HEK293 (cell line): Measurements from ENCODE around the gene SFXN2.

Source experiments
- CTCF ChIA-PET: fragments of 350-600 bp; formaldehyde crosslinking; extraction: SDS; loops from one replicate; lab custom pipeline; 2021; ENCODE audit warnings: antibody characterized with exemption; lab: Yijun Ruan, JAX
- POLR2A ChIA-PET: fragments of 300-600 bp; formaldehyde crosslinking; extraction: SDS; loops from one replicate; lab custom pipeline; 2020; ENCODE audit warnings: antibody characterized with exemption, inconsistent platforms; lab: Yijun Ruan, JAX
- H3K27ac ChIP-seq: fragments of 200-500 bp; sonication (Bioruptor generic); 2 replicates; pipeline ENCODE4 v1.5.1; 2014; ENCODE audit warnings: low read depth, low read length, control low read depth, inconsistent platforms; ENCODE audit errors: extremely low read depth
- H3K36me3 ChIP-seq, 2 experiments: fragments of 200-500 bp in 1 of 2; sonication (Bioruptor generic) in 1 of 2; 1 replicate in 1 of 2; 2 replicates in 1 of 2; pipeline ENCODE4 v1.5.1; 2014 to 2017; ENCODE audit warnings: inconsistent platforms in 2 of 2, low read length in 2 of 2; ENCODE audit not compliant: control insufficient read depth in 2 of 2, insufficient read depth in 1 of 2
- H3K4me1 ChIP-seq: fragments of 200-500 bp; sonication (Bioruptor generic); 2 replicates; pipeline ENCODE4 v1.5.1; 2014; ENCODE audit warnings: mild to moderate bottlenecking, low read length, inconsistent platforms; ENCODE audit not compliant: control insufficient read depth, insufficient read depth
- H3K4me3 ChIP-seq: 2 replicates; pipeline ENCODE4 v1.5.1; 2011; ENCODE audit warnings: low read depth, mild to moderate bottlenecking, control low read depth, low read length, moderate library complexity
- H3K9me3 ChIP-seq: fragments of 200-500 bp; sonication (Bioruptor generic); 2 replicates; pipeline ENCODE4 v1.5.1; 2014; ENCODE audit warnings: low read depth, low read length, inconsistent platforms; ENCODE audit not compliant: control insufficient read depth, insufficient read depth
- BCL11B ChIP-seq: fragments of 450-650 bp; formaldehyde crosslinking; IDR thresholded peaks from 2 replicates; pipeline ENCODE4 v1.5.1; 2016; ENCODE audit warnings: low read depth, missing biosample characterization, missing genetic modification characterization
- EGR2 ChIP-seq: fragments of 450-650 bp; formaldehyde crosslinking; IDR thresholded peaks from 2 replicates; pipeline ENCODE4 v1.5.1; 2016; ENCODE audit warnings: low read depth, missing biosample characterization, missing genetic modification characterization
- FEZF1 ChIP-seq: fragments of 450-650 bp; formaldehyde crosslinking; IDR thresholded peaks from 2 replicates; pipeline ENCODE4 v1.5.1; 2016; ENCODE audit warnings: missing biosample characterization, missing genetic modification characterization
- GLIS1 ChIP-seq: fragments of 450-650 bp; formaldehyde crosslinking; IDR thresholded peaks from 2 replicates; pipeline ENCODE4 v1.5.1; 2016; ENCODE audit warnings: missing biosample characterization, missing genetic modification characterization
- OSR2 ChIP-seq: fragments of 450-650 bp; formaldehyde crosslinking; IDR thresholded peaks from 2 replicates; pipeline ENCODE4 v1.5.1; 2016; ENCODE audit warnings: missing biosample characterization, missing genetic modification characterization
- PRDM4 ChIP-seq: fragments of 450-650 bp; formaldehyde crosslinking; IDR thresholded peaks from 2 replicates; pipeline ENCODE4 v1.5.1; 2017; ENCODE audit warnings: missing biosample characterization, missing genetic modification characterization
- TRIM28 ChIP-seq: IDR thresholded peaks from 2 replicates; pipeline ENCODE4 v1.6.1; 2011; ENCODE audit warnings: low read length, control low read depth, borderline replicate concordance
- YY2 ChIP-seq: fragments of 450-650 bp; formaldehyde crosslinking; IDR thresholded peaks from 2 replicates; pipeline ENCODE4 v1.5.1; 2016; ENCODE audit warnings: missing biosample characterization, missing genetic modification characterization
- ZBTB10 ChIP-seq: fragments of 450-650 bp; formaldehyde crosslinking; IDR thresholded peaks from 2 replicates; pipeline ENCODE4 v1.5.1; 2016; ENCODE audit warnings: missing biosample characterization, missing genetic modification characterization
- ZFP3 ChIP-seq: fragments of 450-650 bp; formaldehyde crosslinking; IDR thresholded peaks from 2 replicates; pipeline ENCODE4 v1.5.1; 2016; ENCODE audit warnings: low read depth, missing biosample characterization, missing genetic modification characterization
- ZNF148 ChIP-seq: fragments of 450-650 bp; formaldehyde crosslinking; IDR thresholded peaks from 2 replicates; pipeline ENCODE4 v1.5.0; 2017; ENCODE audit warnings: missing biosample characterization, missing genetic modification characterization, borderline replicate concordance
- ZNF248 ChIP-seq: fragments of 450-650 bp; formaldehyde crosslinking; IDR thresholded peaks from 2 replicates; pipeline ENCODE4 v1.5.1; 2017; ENCODE audit warnings: missing biosample characterization, missing genetic modification characterization
- ZNF302 ChIP-seq: fragments of 450-650 bp; formaldehyde crosslinking; IDR thresholded peaks from 2 replicates; pipeline ENCODE4 v1.5.1; 2016; ENCODE audit warnings: missing biosample characterization, missing genetic modification characterization, low read depth
- ZNF362 ChIP-seq: fragments of 450-650 bp; formaldehyde crosslinking; IDR thresholded peaks from 2 replicates; pipeline ENCODE4 v1.5.1; 2016; ENCODE audit warnings: missing biosample characterization, missing genetic modification characterization
- ZNF366 ChIP-seq: fragments of 450-650 bp; formaldehyde crosslinking; conservative IDR thresholded peaks from 2 replicates; pipeline ENCODE4 v1.5.1; 2016; ENCODE audit warnings: missing biosample characterization, missing genetic modification characterization
- ZNF426 ChIP-seq: fragments of 450-650 bp; formaldehyde crosslinking; IDR thresholded peaks from 2 replicates; pipeline ENCODE4 v1.5.1; 2017; ENCODE audit warnings: missing biosample characterization, missing genetic modification characterization, mild to moderate bottlenecking, inconsistent platforms, moderate library complexity
- ZNF571 ChIP-seq: fragments of 450-650 bp; formaldehyde crosslinking; IDR thresholded peaks from 2 replicates; pipeline ENCODE4 v1.5.0; 2017; ENCODE audit warnings: missing biosample characterization, missing genetic modification characterization
- ZNF585B ChIP-seq: fragments of 450-650 bp; formaldehyde crosslinking; IDR thresholded peaks from 2 replicates; pipeline ENCODE4 v1.5.1; 2016; ENCODE audit warnings: missing biosample characterization, missing genetic modification characterization
- ZNF629 ChIP-seq: fragments of 450-650 bp; formaldehyde crosslinking; IDR thresholded peaks from 2 replicates; pipeline ENCODE4 v1.5.1; 2017; ENCODE audit warnings: missing biosample characterization, missing genetic modification characterization
- ZNF639 ChIP-seq: fragments of 450-650 bp; formaldehyde crosslinking; IDR thresholded peaks from 2 replicates; pipeline ENCODE4 v1.5.1; 2016; ENCODE audit warnings: missing biosample characterization, missing genetic modification characterization
- ZNF664 ChIP-seq: fragments of 450-650 bp; formaldehyde crosslinking; IDR thresholded peaks from 2 replicates; pipeline ENCODE4 v1.5.1; 2016; ENCODE audit warnings: missing biosample characterization, missing genetic modification characterization
- ZSCAN16 ChIP-seq: fragments of 450-650 bp; formaldehyde crosslinking; IDR thresholded peaks from 2 replicates; pipeline ENCODE4 v1.5.1; 2016; ENCODE audit warnings: missing biosample characterization, missing genetic modification characterization
- ZSCAN18 ChIP-seq: fragments of 450-650 bp; formaldehyde crosslinking; IDR thresholded peaks from 2 replicates; pipeline ENCODE4 v1.5.1; 2016; ENCODE audit warnings: missing biosample characterization, missing genetic modification characterization

Gene SFXN2

GRCh38 chr10:102764470-102765161 is 50.2 kb downstream of the SFXN2 start:
- H3K4me1 ChIP-seq, result peaks cover 21% of the 10 kb centered on the region
- no peak for TF ChIP-seq ZNF585B (tag by site-specific recombination)
- TF ChIP-seq BCL11B (tag by site-specific recombination), result no peak
- TF ChIP-seq ZSCAN16, result no peak
- TF ChIP-seq TRIM28, result no peak
- no peak for TF ChIP-seq OSR2
- TF ChIP-seq ZNF571 (tag by site-specific recombination), result no peak
- no peak for TF ChIP-seq ZNF148 (tag by site-specific recombination)
- no peak for TF ChIP-seq ZNF664 (tag by site-specific recombination)
- TF ChIP-seq ZSCAN18 (tag by site-specific recombination), result no peak
- no peak for TF ChIP-seq PRDM4 (tag by site-specific recombination)
- TF ChIP-seq ZNF366 (tag by site-specific recombination), result no peak
- TF ChIP-seq GLIS1 (tag by site-specific recombination), result no peak
- TF ChIP-seq ZNF426, result no peak
- ChIA-PET POLR2A (interaction anchor here (0.5 to 0.6 kb wide), 2 partner anchors 44 to 519 kb away, joined by 4 read pairs; no protein-coding TSS in a partner anchor), CTCF (interaction anchor here (0.5 to 6.2 kb wide), 3 partner anchors 12 to 158 kb away, joined by 3 to 47 read pairs (median 4); no protein-coding TSS in a partner anchor)
- no peak overlapping the region for H3K4me3 ChIP-seq
- H3K36me3 ChIP-seq, result no peaks in the 10 kb centered on the region
- no peaks in the 10 kb centered on the region for H3K9me3 ChIP-seq
- H3K27ac ChIP-seq, result no peak overlapping the region

GRCh38 chr10:102765336-102765735 is 50.9 kb downstream of the SFXN2 start:
- no peak overlapping the region for H3K27ac ChIP-seq
- POLR2A ChIA-PET, result interaction anchor here (0.6 kb wide), 1 partner anchor 45 kb away, joined by 4 read pairs; no protein-coding TSS in a partner anchor
- TF ChIP-seq YY2 (tag by site-specific recombination) (no peak), ZBTB10 (tag by site-specific recombination) (no peak), ZNF639 (tag by site-specific recombination) (no peak), FEZF1 (tag by site-specific recombination) (no peak), EGR2 (no peak), ZNF629 (no peak), ZNF248 (tag by site-specific recombination) (no peak), ZNF302 (tag by site-specific recombination) (no peak), ZFP3 (tag by site-specific recombination) (no peak), ZNF362 (tag by site-specific recombination) (no peak)

More at GRCh38 chr10:102765336-102765735, 50.9 kb downstream of the SFXN2 start:
- peaks cover 27% of the 10 kb centered on the region for H3K4me1 ChIP-seq
- H3K36me3 ChIP-seq, result no peaks in the 10 kb centered on the region
- no peak overlapping the region for H3K4me3 ChIP-seq
- CTCF ChIA-PET, result interaction anchor here (0.5 to 6.2 kb wide), 4 partner anchors 9 to 159 kb away, joined by 3 to 47 read pairs (median 4); no protein-coding TSS in a partner anchor
- no peaks in the 10 kb centered on the region for H3K9me3 ChIP-seq
